ACHN (cell line): Measurements from ENCODE around the gene RANBP2.
"Not testable (repeated sequence)": the region's sequence is repeated elsewhere in the genome, so short reads cannot be mapped to it uniquely, and the experiment has no call there.

Experiments
- DNase-seq: peaks from one replicate; pipeline ENCODE4 v3.0.0-alpha.2; 2015
- in situ Hi-C: cut with HindIII; loops from 2 replicates; pipeline ENCODE4 v1.10.0; 2017; ENCODE audit warnings: low sequenced_read_pairs, low pct_ligation_motif_present, low pct_unique_long_range_greater_than_20kb

RANBP2 gene

GRCh38 chr2:108762618-108763017 is 43.3 kb downstream of the RANBP2 start:
- in situ Hi-C loops, DNase-seq: not testable (repeated sequence)

GRCh38 chr2:108766671-108767070 is 47.4 kb downstream of the RANBP2 start:
- in situ Hi-C loops, DNase-seq: not testable (repeated sequence)

GRCh38 chr2:108767859-108768258 is 48.6 kb downstream of the RANBP2 start:
- in situ Hi-C loops, DNase-seq: not testable (repeated sequence)

GRCh38 chr2:108776475-108776874 is 57.2 kb downstream of the RANBP2 start:
- in situ Hi-C loops = no loop called here
- DNase-seq = no peak

- in situ Hi-C loops = no loop called here
- DNase-seq = no peak
Measured at GRCh38 chr2:108778857-108779256, 59.6 kb downstream of the RANBP2 start.

- no peak for DNase-seq
- in situ Hi-C loops = no loop called here
Measured at GRCh38 chr2:108786008-108786353, 66.7 kb downstream of the RANBP2 start.

- DNase-seq = peak; percentile 95
- in situ Hi-C loops = no loop called here
Measured at GRCh38 chr2:108786354-108787215, 67.3 kb downstream of the RANBP2 start, which contains the start of gene CCDC138. CCDC138 (plus strand) TSS chr2:108786771; CDS start chr2:108786823, 52 bp downstream.

GRCh38 chr2:108787216-108787541 is 67.9 kb downstream of the RANBP2 start:
- in situ Hi-C loops = no loop called here
- DNase-seq = no peak

GRCh38 chr2:108803045-108803736 is 83.9 kb downstream of the RANBP2 start:
- DNase-seq = no peak
- in situ Hi-C loops = no loop called here

GRCh38 chr2:108805032-108805431 is 85.8 kb downstream of the RANBP2 start:
- in situ Hi-C loops = no loop called here
- no peak for DNase-seq

GRCh38 chr2:108805782-108806181 is 86.5 kb downstream of the RANBP2 start:
- DNase-seq = no peak
- in situ Hi-C loops = no loop called here

GRCh38 chr2:108806371-108807113 is 87.3 kb downstream of the RANBP2 start:
- DNase-seq = no peak
- in situ Hi-C loops = no loop called here

GRCh38 chr2:108809936-108810335 is 90.7 kb downstream of the RANBP2 start:
- no peak for DNase-seq
- in situ Hi-C loops = no loop called here

GRCh38 chr2:108810993-108811957 is 92.0 kb downstream of the RANBP2 start:
- in situ Hi-C loops = no loop called here
- no peak for DNase-seq

GRCh38 chr2:108813732-108814131 is 94.5 kb downstream of the RANBP2 start:
- DNase-seq = no peak
- in situ Hi-C loops = no loop called here

- in situ Hi-C loops = no loop called here
Measured at GRCh38 chr2:108820482-108820881, 101.2 kb downstream of the RANBP2 start.

GRCh38 chr2:108823286-108823685 is 104.0 kb downstream of the RANBP2 start:
- no peak for DNase-seq
- in situ Hi-C loops = no loop called here

More at GRCh38 chr2:108820482-108820881, 101.2 kb downstream of the RANBP2 start:
- no peak for DNase-seq
